SK-N-SH treated with all-trans-retinoic acid at 6 μM for 48 hours (cell line): ENCODE measurements around the gene SSRP1.

Experiments used
- ATAC-seq: fragments of 200-7000 bp; cut with Tn5 transposase; 3 replicates; pipeline ENCODE4 v1.9.1; 2020; ENCODE audit warnings: mild to moderate bottlenecking, moderate library complexity
- ARNTL ChIP-seq: fragments of 450-650 bp; formaldehyde crosslinking; IDR thresholded peaks from 2 replicates; pipeline ENCODE4 v1.5.0; 2020; ENCODE audit warnings: low read depth, mild to moderate bottlenecking, moderate library complexity, borderline replicate concordance
- BACH2 ChIP-seq: fragments of 250-450 bp; sonication (Bioruptor Pico); IDR thresholded peaks from 2 replicates; pipeline ENCODE4 v1.9.0; 2021; ENCODE audit warnings: mild to moderate bottlenecking, borderline replicate concordance
- CSDC2 ChIP-seq: fragments of 250-450 bp; sonication (Bioruptor Pico); IDR thresholded peaks from 2 replicates; pipeline ENCODE4 v1.5.0; 2020; ENCODE audit warnings: mild to moderate bottlenecking, moderate library complexity
- ESRRG ChIP-seq: fragments of 250-450 bp; sonication (Bioruptor Pico); IDR thresholded peaks from 2 replicates; pipeline ENCODE4 v1.6.1; 2021; ENCODE audit warnings: mild to moderate bottlenecking
- GLIS3 ChIP-seq: fragments of 250-450 bp; sonication (Bioruptor Pico); IDR thresholded peaks from 2 replicates; pipeline ENCODE4 v1.5.0; 2020; ENCODE audit warnings: mild to moderate bottlenecking, moderate library complexity
- ISL1 ChIP-seq: fragments of 250-450 bp; sonication (Bioruptor Pico); IDR thresholded peaks from 2 replicates; pipeline ENCODE4 v2.1.2; 2022; ENCODE audit warnings: mild to moderate bottlenecking, moderate library complexity
- OSR1 ChIP-seq: fragments of 250-450 bp; sonication (Bioruptor Pico); IDR thresholded peaks from 2 replicates; pipeline ENCODE4 v1.8.0; 2022; ENCODE audit warnings: moderate library complexity, mild to moderate bottlenecking, inconsistent platforms
- PPARA ChIP-seq: fragments of 250-450 bp; sonication (Bioruptor Pico); IDR thresholded peaks from 2 replicates; pipeline ENCODE4 v1.5.0; 2020; ENCODE audit warnings: mild to moderate bottlenecking, borderline replicate concordance
- RARB ChIP-seq: fragments of 250-450 bp; sonication (Bioruptor Pico); IDR thresholded peaks from 2 replicates; pipeline ENCODE4 v1.8.0; 2021; ENCODE audit warnings: mild to moderate bottlenecking, moderate library complexity
- SNAI2 ChIP-seq: fragments of 250-450 bp; sonication (Bioruptor Pico); IDR thresholded peaks from 2 replicates; pipeline ENCODE4 v1.5.0; 2020; ENCODE audit warnings: mild to moderate bottlenecking, moderate library complexity
- TCF4 ChIP-seq: fragments of 250-450 bp; sonication (Bioruptor Pico); IDR thresholded peaks from 2 replicates; pipeline ENCODE4 v1.8.0; 2021; ENCODE audit warnings: mild to moderate bottlenecking, moderate library complexity, borderline replicate concordance
- TOX ChIP-seq: fragments of 250-450 bp; sonication (Bioruptor Pico); IDR thresholded peaks from 2 replicates; pipeline ENCODE4 v1.8.0; 2021; ENCODE audit warnings: mild to moderate bottlenecking, moderate library complexity, borderline replicate concordance
- ZFP3 ChIP-seq: fragments of 250-450 bp; sonication (Bioruptor Pico); IDR thresholded peaks from 2 replicates; pipeline ENCODE4 v1.5.0; 2020; ENCODE audit warnings: mild to moderate bottlenecking, moderate library complexity
- ZFP30 ChIP-seq: fragments of 450-650 bp; formaldehyde crosslinking; IDR thresholded peaks from 2 replicates; pipeline ENCODE4 v1.5.0; 2022; ENCODE audit warnings: mild to moderate bottlenecking, moderate library complexity
- ZNF565 ChIP-seq: fragments of 450-650 bp; formaldehyde crosslinking; conservative IDR thresholded peaks from 2 replicates; pipeline ENCODE4 v1.5.0; 2020; ENCODE audit warnings: low read depth, mild to moderate bottlenecking, moderate library complexity
- ZNF70 ChIP-seq: fragments of 450-650 bp; formaldehyde crosslinking; IDR thresholded peaks from 2 replicates; pipeline ENCODE4 v1.5.0; 2020; ENCODE audit warnings: mild to moderate bottlenecking, moderate library complexity
- ZNF8 ChIP-seq: fragments of 450-650 bp; formaldehyde crosslinking; IDR thresholded peaks from 2 replicates; pipeline ENCODE4 v1.5.0; 2020; ENCODE audit warnings: mild to moderate bottlenecking, moderate library complexity
- TF ChIP-seq, protein P1 (sequence below): fragments of 250-450 bp; sonication (Bioruptor Pico); IDR thresholded peaks from 2 replicates; pipeline ENCODE4 v1.8.0; 2020; ENCODE audit warnings: mild to moderate bottlenecking, moderate library complexity, borderline replicate concordance
- TF ChIP-seq, protein P2 (sequence below): fragments of 250-450 bp; sonication (Bioruptor Pico); IDR thresholded peaks from 2 replicates; pipeline ENCODE4 v1.8.0; 2021; ENCODE audit warnings: low read depth, mild to moderate bottlenecking, moderate library complexity, borderline replicate concordance
- TF ChIP-seq, protein P3 (sequence below): fragments of 250-450 bp; sonication (Bioruptor Pico); IDR thresholded peaks from 2 replicates; pipeline ENCODE4 v1.5.1; 2021; ENCODE audit warnings: mild to moderate bottlenecking, moderate library complexity
- TF ChIP-seq, protein P4 (sequence below): fragments of 250-450 bp; sonication (Bioruptor Pico); IDR thresholded peaks from 2 replicates; pipeline ENCODE4 v1.5.1; 2020; ENCODE audit warnings: low read depth, mild to moderate bottlenecking, moderate library complexity

SSRP1 gene, protein sequence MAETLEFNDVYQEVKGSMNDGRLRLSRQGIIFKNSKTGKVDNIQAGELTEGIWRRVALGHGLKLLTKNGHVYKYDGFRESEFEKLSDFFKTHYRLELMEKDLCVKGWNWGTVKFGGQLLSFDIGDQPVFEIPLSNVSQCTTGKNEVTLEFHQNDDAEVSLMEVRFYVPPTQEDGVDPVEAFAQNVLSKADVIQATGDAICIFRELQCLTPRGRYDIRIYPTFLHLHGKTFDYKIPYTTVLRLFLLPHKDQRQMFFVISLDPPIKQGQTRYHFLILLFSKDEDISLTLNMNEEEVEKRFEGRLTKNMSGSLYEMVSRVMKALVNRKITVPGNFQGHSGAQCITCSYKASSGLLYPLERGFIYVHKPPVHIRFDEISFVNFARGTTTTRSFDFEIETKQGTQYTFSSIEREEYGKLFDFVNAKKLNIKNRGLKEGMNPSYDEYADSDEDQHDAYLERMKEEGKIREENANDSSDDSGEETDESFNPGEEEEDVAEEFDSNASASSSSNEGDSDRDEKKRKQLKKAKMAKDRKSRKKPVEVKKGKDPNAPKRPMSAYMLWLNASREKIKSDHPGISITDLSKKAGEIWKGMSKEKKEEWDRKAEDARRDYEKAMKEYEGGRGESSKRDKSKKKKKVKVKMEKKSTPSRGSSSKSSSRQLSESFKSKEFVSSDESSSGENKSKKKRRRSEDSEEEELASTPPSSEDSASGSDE

DNA sequence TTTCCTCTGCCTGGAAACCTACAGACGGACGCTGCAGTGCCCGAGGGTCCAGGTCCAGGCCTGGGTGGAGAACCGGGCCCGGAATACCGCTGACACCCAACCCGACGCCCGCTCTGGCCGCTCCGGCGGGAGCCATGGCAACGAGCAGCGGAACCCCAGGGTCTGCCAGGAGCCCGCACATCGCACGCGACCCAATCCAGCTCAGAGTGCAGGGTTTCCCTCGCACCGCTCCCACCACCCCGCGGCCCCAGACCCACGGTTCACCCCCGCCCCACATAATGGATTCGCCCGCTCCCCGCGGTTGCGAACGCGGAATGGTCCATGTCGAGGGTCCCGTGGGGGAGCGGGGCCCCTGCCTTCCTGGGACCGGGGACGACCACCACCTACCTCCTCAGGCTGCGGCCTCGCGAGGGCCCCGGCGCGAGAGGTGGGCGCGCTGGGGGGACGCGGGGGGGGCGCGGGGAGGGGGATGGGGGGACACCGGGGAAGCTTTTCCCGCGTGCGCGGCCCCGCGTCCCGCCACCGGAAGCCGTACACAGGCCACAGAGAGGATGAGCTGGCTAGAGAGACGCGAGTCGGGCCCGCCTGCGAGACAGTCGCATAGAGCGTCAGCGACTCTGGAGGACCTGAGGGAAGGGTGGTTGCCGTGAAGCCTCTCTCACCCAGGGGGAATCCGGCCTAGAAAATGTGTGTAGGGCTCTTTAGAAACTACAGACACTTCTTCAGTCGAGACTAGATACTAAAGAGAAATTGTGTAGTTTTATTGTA, at the start of gene SSRP1:
TSS of gene SSRP1 (minus strand) at position 550 of the 768 bp plus-strand sequence. CDS start 771 bp downstream, outside the sequence.
- TF ChIP-seq, protein P1, sequence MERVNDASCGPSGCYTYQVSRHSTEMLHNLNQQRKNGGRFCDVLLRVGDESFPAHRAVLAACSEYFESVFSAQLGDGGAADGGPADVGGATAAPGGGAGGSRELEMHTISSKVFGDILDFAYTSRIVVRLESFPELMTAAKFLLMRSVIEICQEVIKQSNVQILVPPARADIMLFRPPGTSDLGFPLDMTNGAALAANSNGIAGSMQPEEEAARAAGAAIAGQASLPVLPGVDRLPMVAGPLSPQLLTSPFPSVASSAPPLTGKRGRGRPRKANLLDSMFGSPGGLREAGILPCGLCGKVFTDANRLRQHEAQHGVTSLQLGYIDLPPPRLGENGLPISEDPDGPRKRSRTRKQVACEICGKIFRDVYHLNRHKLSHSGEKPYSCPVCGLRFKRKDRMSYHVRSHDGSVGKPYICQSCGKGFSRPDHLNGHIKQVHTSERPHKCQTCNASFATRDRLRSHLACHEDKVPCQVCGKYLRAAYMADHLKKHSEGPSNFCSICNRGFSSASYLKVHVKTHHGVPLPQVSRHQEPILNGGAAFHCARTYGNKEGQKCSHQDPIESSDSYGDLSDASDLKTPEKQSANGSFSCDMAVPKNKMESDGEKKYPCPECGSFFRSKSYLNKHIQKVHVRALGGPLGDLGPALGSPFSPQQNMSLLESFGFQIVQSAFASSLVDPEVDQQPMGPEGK (CRISPR knock-in tag), result no peak
- TF ChIP-seq ZFP3 (CRISPR knock-in tag) (no peak), ISL1 (CRISPR knock-in tag) (no peak), SNAI2 (CRISPR knock-in tag) (no peak), RARB (CRISPR knock-in tag) (no peak), CSDC2 (CRISPR knock-in tag) (no peak), ESRRG (no peak), ZFP30 (no peak), ZNF565 (CRISPR knock-in tag) (no peak), ZNF70 (CRISPR knock-in tag) (no peak)
- TF ChIP-seq, protein P2, sequence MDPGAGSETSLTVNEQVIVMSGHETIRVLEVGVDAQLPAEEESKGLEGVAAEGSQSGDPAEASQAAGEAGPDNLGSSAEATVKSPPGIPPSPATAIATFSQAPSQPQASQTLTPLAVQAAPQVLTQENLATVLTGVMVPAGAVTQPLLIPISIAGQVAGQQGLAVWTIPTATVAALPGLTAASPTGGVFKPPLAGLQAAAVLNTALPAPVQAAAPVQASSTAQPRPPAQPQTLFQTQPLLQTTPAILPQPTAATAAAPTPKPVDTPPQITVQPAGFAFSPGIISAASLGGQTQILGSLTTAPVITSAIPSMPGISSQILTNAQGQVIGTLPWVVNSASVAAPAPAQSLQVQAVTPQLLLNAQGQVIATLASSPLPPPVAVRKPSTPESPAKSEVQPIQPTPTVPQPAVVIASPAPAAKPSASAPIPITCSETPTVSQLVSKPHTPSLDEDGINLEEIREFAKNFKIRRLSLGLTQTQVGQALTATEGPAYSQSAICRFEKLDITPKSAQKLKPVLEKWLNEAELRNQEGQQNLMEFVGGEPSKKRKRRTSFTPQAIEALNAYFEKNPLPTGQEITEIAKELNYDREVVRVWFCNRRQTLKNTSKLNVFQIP, result no peak
- peak; percentile 99 for ATAC-seq

DNA sequence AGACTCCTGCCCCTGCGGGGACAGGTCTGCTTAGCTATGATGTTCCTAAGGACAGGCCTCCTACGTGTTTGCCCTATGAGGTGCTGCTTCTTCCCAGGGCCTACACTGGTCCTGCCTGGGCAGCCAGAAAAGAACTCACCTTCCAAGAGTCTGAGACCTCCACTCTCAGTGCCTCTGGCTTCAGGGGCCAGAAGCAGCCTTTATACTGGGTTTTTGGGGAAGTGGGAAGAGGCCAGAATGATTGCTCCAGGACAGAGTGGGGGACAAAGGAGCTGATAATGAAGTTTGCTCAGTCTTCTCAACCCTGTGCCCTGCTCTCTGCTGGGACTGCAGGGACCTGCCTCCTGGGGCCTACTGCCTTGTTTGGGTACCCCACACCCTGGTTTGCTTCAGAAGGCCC, 45.3 kb upstream of the SSRP1 start, which contains the start of gene PRG3:
TSS of gene PRG3 (minus strand) at position 176 of the 400 bp plus-strand sequence. CDS start 442 bp downstream, outside the sequence.
- TF ChIP-seq, protein P2, result no peak
- ATAC-seq, result no peak

DNA sequence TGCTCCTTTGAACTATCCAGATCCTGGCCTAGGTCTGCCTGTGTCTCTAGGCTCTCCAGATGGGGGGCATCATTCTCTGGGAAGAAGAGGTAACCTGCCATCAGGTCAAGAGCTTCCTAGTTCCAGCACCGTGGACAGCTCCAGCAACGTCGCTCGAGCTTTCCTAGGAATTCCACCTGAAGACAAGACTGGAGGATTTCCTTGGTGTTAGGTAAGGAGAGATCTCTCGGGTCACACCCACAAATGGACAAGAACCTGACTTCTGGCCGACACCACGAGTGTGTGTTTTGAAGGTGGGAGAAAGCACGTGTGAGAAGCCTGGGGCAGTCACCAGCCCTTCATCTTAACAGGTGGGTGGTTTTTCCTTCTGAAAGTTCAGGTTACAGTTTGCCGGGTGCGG, 44.0 kb upstream of the SSRP1 start:
- no peak for ATAC-seq
- TF ChIP-seq ZFP30 (no peak), GLIS3 (no peak)

DNA sequence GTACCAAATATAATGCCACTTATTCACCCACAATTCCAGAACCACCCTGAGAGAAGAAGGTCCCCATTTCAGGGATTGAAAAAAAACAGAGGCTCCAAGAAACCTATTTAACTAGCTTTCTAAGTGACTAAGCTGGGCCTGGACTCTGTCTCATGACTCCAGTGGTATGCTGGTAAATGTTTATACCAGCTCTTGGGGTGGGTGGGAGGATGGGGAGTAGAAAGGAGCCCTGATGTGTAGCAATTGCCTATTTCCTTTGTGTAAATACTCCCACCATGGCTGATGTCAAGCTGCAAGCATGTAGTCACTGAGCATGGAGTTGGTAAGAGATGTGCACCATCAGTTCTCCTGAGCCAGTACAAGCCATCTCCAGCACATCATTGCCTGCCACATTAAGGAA, 42.5 kb upstream of the SSRP1 start:
- TF ChIP-seq TOX (CRISPR knock-in tag) (no peak), ZNF565 (CRISPR knock-in tag) (no peak), ZFP30 (no peak), GLIS3 (no peak), ZNF8 (no peak), BACH2 (CRISPR knock-in tag) (no peak), RARB (CRISPR knock-in tag) (no peak), TCF4 (CRISPR knock-in tag) (no peak), ARNTL (CRISPR knock-in tag) (no peak), CSDC2 (CRISPR knock-in tag) (no peak), PPARA (CRISPR knock-in tag) (no peak), OSR1 (CRISPR knock-in tag) (no peak), ESRRG (no peak)
- TF ChIP-seq, protein P3, sequence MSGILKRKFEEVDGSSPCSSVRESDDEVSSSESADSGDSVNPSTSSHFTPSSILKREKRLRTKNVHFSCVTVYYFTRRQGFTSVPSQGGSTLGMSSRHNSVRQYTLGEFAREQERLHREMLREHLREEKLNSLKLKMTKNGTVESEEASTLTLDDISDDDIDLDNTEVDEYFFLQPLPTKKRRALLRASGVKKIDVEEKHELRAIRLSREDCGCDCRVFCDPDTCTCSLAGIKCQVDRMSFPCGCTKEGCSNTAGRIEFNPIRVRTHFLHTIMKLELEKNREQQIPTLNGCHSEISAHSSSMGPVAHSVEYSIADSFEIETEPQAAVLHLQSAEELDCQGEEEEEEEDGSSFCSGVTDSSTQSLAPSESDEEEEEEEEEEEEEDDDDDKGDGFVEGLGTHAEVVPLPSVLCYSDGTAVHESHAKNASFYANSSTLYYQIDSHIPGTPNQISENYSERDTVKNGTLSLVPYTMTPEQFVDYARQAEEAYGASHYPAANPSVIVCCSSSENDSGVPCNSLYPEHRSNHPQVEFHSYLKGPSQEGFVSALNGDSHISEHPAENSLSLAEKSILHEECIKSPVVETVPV, result no peak
- TF ChIP-seq, protein P2, result no peak
- TF ChIP-seq, protein P4, sequence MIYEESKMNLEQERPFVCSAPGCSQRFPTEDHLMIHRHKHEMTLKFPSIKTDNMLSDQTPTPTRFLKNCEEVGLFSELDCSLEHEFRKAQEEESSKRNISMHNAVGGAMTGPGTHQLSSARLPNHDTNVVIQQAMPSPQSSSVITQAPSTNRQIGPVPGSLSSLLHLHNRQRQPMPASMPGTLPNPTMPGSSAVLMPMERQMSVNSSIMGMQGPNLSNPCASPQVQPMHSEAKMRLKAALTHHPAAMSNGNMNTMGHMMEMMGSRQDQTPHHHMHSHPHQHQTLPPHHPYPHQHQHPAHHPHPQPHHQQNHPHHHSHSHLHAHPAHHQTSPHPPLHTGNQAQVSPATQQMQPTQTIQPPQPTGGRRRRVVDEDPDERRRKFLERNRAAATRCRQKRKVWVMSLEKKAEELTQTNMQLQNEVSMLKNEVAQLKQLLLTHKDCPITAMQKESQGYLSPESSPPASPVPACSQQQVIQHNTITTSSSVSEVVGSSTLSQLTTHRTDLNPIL (CRISPR knock-in tag), result no peak

More for the DNA sequence above, 42.5 kb upstream of the SSRP1 start:
- no peak for ATAC-seq
